Measurements from ENCODE around the gene TM7SF2. TPM values are rescaled to one million over a fixed set of nuclear protein-coding genes. Genes with fewer than 3 reads are reported as not detected.

The TM7SF2 gene
- total RNA-seq, 1 experiment from 2014 or later, result 63.8 TPM

GRCh38 chr11:65116370-65117205 lies 4.9 kb downstream of the TM7SF2 start:
- ChIA-PET CTCF (interaction anchor here (0.9 to 2.9 kb wide), 15 partner anchors 9 to 338 kb away, joined by 3 to 18 read pairs (median 7); partner anchors contain the start of genes ARL2, CAPN1, CDC42BPG and CDC42EP2), POLR2A (interaction anchor here (0.6 to 2.3 kb wide), 4 partner anchors 21 to 84 kb away, joined by 3 to 11 read pairs (median 4); partner anchors contain the start of gene CAPN1)
- Mint-ChIP-seq H3K27ac (peak overlapping the region; percentile 86), H3K36me3 (peaks cover 33% of the 10 kb centered on the region), H3K27me3 (ENCODE audit: low read depth) (no peaks in the 10 kb centered on the region), H3K4me3 (peak overlapping the region; percentile 86), H3K9me3 (no peaks in the 10 kb centered on the region), H3K4me1 (peaks cover 19% of the 10 kb centered on the region)
- DNase-seq (ENCODE audit: low spot score) (no peak), ATAC-seq (peak; percentile 0; the same call in 1 of the 2 replicates)
- TF ChIP-seq TP53 (CRISPR knock-in tag; IDR thresholded peaks at IDR 0.05) (peak; percentile 86), GABPB1 (CRISPR knock-in tag; IDR thresholded peaks at IDR 0.05) (no peak), RORB (CRISPR knock-in tag; IDR thresholded peaks at IDR 0.05) (no peak), E2F1 (CRISPR knock-in tag; IDR thresholded peaks at IDR 0.05) (peak; percentile 95), IRF2 (CRISPR knock-in tag; IDR thresholded peaks at IDR 0.05; ENCODE audit: borderline replicate concordance, low read depth) (no peak; the same call in 1 of the 2 replicates), TEAD4 (CRISPR knock-in tag; IDR thresholded peaks at IDR 0.05) (no peak), TEAD1 (CRISPR knock-in tag; IDR thresholded peaks at IDR 0.05) (peak; percentile 90), ATF6 (CRISPR knock-in tag; IDR thresholded peaks at IDR 0.05) (no peak), ZNF671 (CRISPR knock-in tag; IDR thresholded peaks at IDR 0.05) (no peak), PREB (CRISPR knock-in tag; IDR thresholded peaks at IDR 0.05; ENCODE audit: borderline replicate concordance) (no peak), MAX (CRISPR knock-in tag; IDR thresholded peaks at IDR 0.05) (peak; percentile 95), NFYB (CRISPR knock-in tag; conservative IDR thresholded peaks at IDR 0.05; ENCODE audit: low read depth) (0 out of 2 replicates have a peak, but pooled peaks have one; percentile 14), GTF2I (CRISPR knock-in tag; conservative IDR thresholded peaks at IDR 0.05) (no peak), CREM (CRISPR knock-in tag; IDR thresholded peaks at IDR 0.05) (no peak), MLX (CRISPR knock-in tag; IDR thresholded peaks at IDR 0.05) (0 out of 2 replicates have a peak, but pooled peaks have one; percentile 84), ZMAT4 (CRISPR knock-in tag; IDR thresholded peaks at IDR 0.05) (no peak), CBFB (CRISPR knock-in tag; IDR thresholded peaks at IDR 0.05; ENCODE audit: low read depth) (0 out of 2 replicates have a peak, but pooled peaks have one; percentile 2), JAZF1 (CRISPR knock-in tag; IDR thresholded peaks at IDR 0.05) (no peak), TCF7 (CRISPR knock-in tag; IDR thresholded peaks at IDR 0.05; ENCODE audit: low read depth) (no peak), OVOL2 (CRISPR knock-in tag; IDR thresholded peaks at IDR 0.05; ENCODE audit: borderline replicate concordance) (no peak), NFE2L1 (CRISPR knock-in tag; IDR thresholded peaks at IDR 0.05) (peak; percentile 87), ZNF281 (CRISPR knock-in tag; IDR thresholded peaks at IDR 0.05) (peak; percentile 92), NR2C2 (CRISPR knock-in tag; IDR thresholded peaks at IDR 0.05) (peak; percentile 75), FOXJ3 (CRISPR knock-in tag; IDR thresholded peaks at IDR 0.05; ENCODE audit: borderline replicate concordance) (no peak), ESRRA (CRISPR knock-in tag; IDR thresholded peaks at IDR 0.05; ENCODE audit: borderline replicate concordance) (peak; percentile 87), MXD4 (CRISPR knock-in tag; IDR thresholded peaks at IDR 0.05; ENCODE audit: borderline replicate concordance) (no peak), ERG (CRISPR knock-in tag; IDR thresholded peaks at IDR 0.05) (no peak)
